ENCODE data around the gene PPA2. TPM values are rescaled to one million over a fixed set of nuclear protein-coding genes. Genes with fewer than 3 reads are reported as not detected.

Gene PPA2
- total and polyA plus RNA-seq, 12 donors = 61.7 to 342 (median 112) TPM

DNA sequence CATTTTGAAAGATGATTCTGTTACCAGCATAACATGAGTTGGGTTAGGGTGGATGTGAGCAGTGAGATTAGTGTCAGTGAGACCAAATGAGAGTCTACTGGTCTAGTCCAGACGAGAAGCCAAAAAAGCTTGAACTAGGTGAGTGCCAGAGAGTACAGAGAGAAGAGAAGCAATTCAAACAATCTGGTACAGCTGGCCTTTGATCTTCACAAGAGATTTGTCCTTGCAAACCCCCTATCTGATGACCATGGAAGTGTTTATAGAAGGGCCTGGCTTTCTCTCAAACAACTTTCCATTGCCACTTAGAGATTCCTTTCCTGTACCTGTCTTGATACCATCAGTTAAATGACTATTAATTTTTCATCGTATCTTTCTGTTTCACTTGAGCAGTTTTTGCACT is 128.5 kb downstream of the PPA2 start:
- Histone ChIP-seq H3K36me3 (replicated peaks in 1 of 2) (no peaks in the 10 kb centered on the region), H3K4me1 (replicated peaks in 1 of 2) (no peaks in the 10 kb centered on the region), H3K27ac (no peak overlapping the region), H3K9me3 (replicated peaks in 1 of 3) (no peaks in the 10 kb centered on the region), H3K4me3 (no peak overlapping the region), H3K27me3 (no peaks in the 10 kb centered on the region)
- intact Hi-C loops (cut with DNase I) = no loop called here
- DNase-seq = no peak
- WGBS, 4 donors = 38 to 59% (median 50%) methylated on average over 2 of the region's 2 CpGs
- no peak for TF ChIP-seq POLR2A (IDR thresholded peaks at IDR 0.05)
- TF ChIP-seq, protein P1, sequence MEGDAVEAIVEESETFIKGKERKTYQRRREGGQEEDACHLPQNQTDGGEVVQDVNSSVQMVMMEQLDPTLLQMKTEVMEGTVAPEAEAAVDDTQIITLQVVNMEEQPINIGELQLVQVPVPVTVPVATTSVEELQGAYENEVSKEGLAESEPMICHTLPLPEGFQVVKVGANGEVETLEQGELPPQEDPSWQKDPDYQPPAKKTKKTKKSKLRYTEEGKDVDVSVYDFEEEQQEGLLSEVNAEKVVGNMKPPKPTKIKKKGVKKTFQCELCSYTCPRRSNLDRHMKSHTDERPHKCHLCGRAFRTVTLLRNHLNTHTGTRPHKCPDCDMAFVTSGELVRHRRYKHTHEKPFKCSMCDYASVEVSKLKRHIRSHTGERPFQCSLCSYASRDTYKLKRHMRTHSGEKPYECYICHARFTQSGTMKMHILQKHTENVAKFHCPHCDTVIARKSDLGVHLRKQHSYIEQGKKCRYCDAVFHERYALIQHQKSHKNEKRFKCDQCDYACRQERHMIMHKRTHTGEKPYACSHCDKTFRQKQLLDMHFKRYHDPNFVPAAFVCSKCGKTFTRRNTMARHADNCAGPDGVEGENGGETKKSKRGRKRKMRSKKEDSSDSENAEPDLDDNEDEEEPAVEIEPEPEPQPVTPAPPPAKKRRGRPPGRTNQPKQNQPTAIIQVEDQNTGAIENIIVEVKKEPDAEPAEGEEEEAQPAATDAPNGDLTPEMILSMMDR (IDR thresholded peaks at IDR 0.05) = no peak

- no peaks in the 10 kb centered on the region for H3K36me3 ChIP-seq (replicated peaks in 1 of 2)
- no peaks in the 10 kb centered on the region for H3K27me3 ChIP-seq
- H3K4me3 ChIP-seq = no peak overlapping the region
- intact Hi-C loops (cut with DNase I) = no loop called here
- H3K9me3 ChIP-seq (replicated peaks in 1 of 3) = no peaks in the 10 kb centered on the region
- DNase-seq = no peak
- TF ChIP-seq, protein P1 (IDR thresholded peaks at IDR 0.05) = no peak
- TF ChIP-seq POLR2A (IDR thresholded peaks at IDR 0.05) = no peak
- no peaks in the 10 kb centered on the region for H3K4me1 ChIP-seq (replicated peaks in 1 of 2)
- H3K27ac ChIP-seq = no peak overlapping the region
Observed at GRCh38 chr4:105344141-105344540, 129.7 kb downstream of the PPA2 start.

GRCh38 chr4:105343146-105343931 is 130.5 kb downstream of the PPA2 start:
- no peak for TF ChIP-seq POLR2A (IDR thresholded peaks at IDR 0.05)
- TF ChIP-seq, protein P1 (IDR thresholded peaks at IDR 0.05) = no peak
- no peak overlapping the region for H3K4me3 ChIP-seq
- no peaks in the 10 kb centered on the region for H3K27me3 ChIP-seq
- no peaks in the 10 kb centered on the region for H3K4me1 ChIP-seq (replicated peaks in 1 of 2)
- 69 to 83% (median 74%) methylated on average over 8 of the region's 8 CpGs for WGBS, 4 donors
- intact Hi-C loops (cut with DNase I) = no loop called here
- H3K9me3 ChIP-seq (replicated peaks in 1 of 3) = no peaks in the 10 kb centered on the region
- no peaks in the 10 kb centered on the region for H3K36me3 ChIP-seq (replicated peaks in 1 of 2)
- no peak for DNase-seq
- no peak overlapping the region for H3K27ac ChIP-seq

DNA sequence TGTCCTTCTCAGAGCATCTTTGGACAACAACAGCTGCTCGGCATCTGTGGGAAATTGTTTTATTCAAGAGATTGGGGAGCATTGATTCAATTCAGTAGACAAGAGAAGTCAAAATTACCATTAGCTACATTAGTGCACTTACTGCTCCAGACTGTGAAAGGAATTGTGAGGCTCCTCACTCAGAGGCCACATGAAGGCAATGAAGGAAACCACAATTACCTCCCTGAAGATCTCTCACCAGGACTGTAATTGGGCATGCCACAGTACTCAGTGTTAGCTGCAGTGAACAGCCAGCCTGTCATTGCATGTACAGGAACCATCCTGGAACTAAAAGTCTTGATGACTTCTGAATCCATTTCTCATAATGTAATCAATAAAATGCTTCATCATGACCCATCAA is 144.8 kb downstream of the PPA2 start:
- Histone ChIP-seq H3K36me3 (replicated peaks in 1 of 2) (no peaks in the 10 kb centered on the region), H3K4me1 (replicated peaks in 1 of 2) (no peaks in the 10 kb centered on the region), H3K9me3 (replicated peaks in 1 of 3) (no peaks in the 10 kb centered on the region), H3K27ac (no peak overlapping the region), H3K27me3 (no peaks in the 10 kb centered on the region), H3K4me3 (no peak overlapping the region)
- no peak for DNase-seq
- no peak for TF ChIP-seq POLR2A (IDR thresholded peaks at IDR 0.05)
- TF ChIP-seq, protein P1 (IDR thresholded peaks at IDR 0.05) = no peak
- intact Hi-C loops (cut with DNase I) = no loop called here
- WGBS, 4 donors = 94 to 100% (median 97%) methylated on average over 1 of the region's 1 CpG

Measured in adrenal gland (tissue), 12 donors.